ENCODE measurements around the gene DRICH1.
"Not testable (repeated sequence)": the region's sequence is repeated elsewhere in the genome, so short reads cannot be mapped to it uniquely, and the experiment has no call there.

The DRICH1 gene

DNA sequence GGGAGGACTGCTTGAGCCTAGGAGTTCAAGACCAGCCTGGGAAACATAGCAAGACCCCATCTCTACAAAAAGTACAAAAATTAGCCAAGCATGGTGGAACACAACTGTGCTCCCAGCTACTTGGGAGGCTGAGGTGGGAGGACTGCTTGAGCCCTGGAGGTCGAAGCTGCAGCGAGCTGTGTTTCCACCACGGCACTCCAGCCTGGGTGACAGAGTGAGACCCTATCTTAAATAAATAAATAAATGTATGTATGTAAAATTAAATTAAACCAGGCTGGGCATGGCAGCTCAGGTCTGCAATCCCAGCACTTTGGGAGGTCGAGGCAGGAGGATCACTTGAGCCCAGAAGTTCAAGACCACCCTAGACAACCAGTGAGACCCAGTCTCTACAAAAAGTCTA lies 28.3 kb upstream of the DRICH1 start:
- not testable (repeated sequence) for H3K4me1 Mint-ChIP-seq (ENCODE audit: low read depth); H3K27ac Mint-ChIP-seq; H3K27me3 Mint-ChIP-seq; H3K9me3 Mint-ChIP-seq; H3K4me3 Mint-ChIP-seq
- peaks cover 19% of the 10 kb centered on the region for H3K36me3 Mint-ChIP-seq (ENCODE audit: low read depth)

DNA sequence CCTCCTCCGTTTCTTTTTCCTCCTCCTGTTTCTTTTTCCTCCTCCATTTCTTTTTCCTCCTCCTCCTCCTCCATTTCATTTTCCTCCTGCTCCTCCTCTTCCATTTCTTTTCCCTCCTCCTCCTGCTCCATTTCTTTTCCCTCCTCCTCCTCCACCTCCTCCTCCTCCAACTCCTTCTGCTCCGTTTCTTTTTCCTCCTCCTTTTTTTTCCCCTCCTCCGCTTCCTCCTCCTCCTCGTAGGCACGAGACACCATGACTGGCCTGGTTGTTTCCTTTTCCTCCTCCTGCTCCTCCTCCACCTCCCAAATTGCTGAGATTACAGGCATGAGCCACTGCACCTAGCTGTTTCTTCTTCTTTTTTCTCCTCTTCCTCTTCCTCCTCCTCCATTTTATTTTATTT lies 25.6 kb upstream of the DRICH1 start:
- Mint-ChIP-seq H3K4me1 (ENCODE audit: low read depth) (no peaks in the 10 kb centered on the region), H3K36me3 (ENCODE audit: low read depth) (peaks cover 13% of the 10 kb centered on the region), H3K27ac (no peak overlapping the region), H3K27me3 (no peaks in the 10 kb centered on the region), H3K9me3 (no peaks in the 10 kb centered on the region), H3K4me3 (no peak overlapping the region)

DNA sequence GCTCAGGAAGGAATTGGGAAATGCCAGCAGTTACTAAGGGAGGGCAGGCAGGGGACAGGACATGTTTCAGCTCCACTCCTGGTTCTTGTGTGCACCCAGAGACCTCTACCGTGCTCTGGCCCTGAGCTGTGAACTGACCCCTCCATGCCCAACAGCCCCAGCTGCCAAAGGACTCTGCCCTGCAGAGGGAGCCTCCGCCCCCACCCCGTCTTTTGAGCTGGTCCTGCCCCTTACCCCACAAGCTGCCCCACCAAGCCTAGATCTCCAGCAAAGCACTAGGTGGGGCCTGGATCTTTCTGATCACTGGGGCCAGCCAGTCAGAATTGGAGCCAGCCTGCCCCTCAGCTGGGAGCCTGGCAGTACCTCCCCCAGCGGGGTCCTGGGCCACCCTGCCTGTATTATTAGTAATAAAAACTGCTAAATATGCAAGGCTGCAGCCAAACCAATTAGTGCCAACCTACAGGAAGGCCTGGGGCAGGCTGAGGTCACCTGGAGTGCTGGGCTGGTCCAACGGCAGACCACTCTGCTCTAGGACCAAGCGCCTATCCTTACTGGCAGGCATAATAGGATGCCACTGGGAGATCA lies 23.9 kb upstream of the DRICH1 start:
- Mint-ChIP-seq H3K4me1 (ENCODE audit: low read depth) (no peaks in the 10 kb centered on the region), H3K27ac (no peak overlapping the region), H3K4me3 (no peak overlapping the region), H3K9me3 (no peaks in the 10 kb centered on the region), H3K36me3 (ENCODE audit: low read depth) (peaks cover 5% of the 10 kb centered on the region), H3K27me3 (no peaks in the 10 kb centered on the region)

DNA sequence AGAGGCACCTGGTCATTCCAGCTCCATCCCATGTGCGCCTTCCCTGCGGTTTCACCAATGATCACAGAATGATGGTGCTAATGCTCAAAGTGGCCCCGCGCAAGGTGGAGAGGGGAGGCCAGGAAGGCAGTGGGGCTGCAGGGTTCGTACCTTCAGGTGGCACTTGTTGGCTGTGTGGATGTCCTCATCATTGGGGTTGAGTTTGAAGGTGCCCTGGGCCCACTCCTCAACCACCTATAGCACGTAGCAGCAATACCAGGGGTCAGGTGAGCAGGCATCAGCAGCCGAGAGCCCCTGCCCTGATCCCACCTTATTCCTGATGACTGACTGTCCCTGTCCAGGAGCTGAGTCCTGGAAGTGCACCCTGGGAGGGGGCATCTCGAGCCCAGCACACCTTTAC lies 20.6 kb upstream of the DRICH1 start:
- Mint-ChIP-seq H3K27me3 (no peaks in the 10 kb centered on the region), H3K27ac (no peak overlapping the region), H3K9me3 (no peaks in the 10 kb centered on the region), H3K4me3 (no peak overlapping the region), H3K36me3 (ENCODE audit: low read depth) (no peaks in the 10 kb centered on the region), H3K4me1 (ENCODE audit: low read depth) (no peaks in the 10 kb centered on the region)

- H3K4me1 Mint-ChIP-seq (ENCODE audit: low read depth), result no peaks in the 10 kb centered on the region
- no peak overlapping the region for H3K27ac Mint-ChIP-seq
- no peaks in the 10 kb centered on the region for H3K9me3 Mint-ChIP-seq
- H3K27me3 Mint-ChIP-seq, result no peaks in the 10 kb centered on the region
- H3K4me3 Mint-ChIP-seq, result no peak overlapping the region
- H3K36me3 Mint-ChIP-seq (ENCODE audit: low read depth), result no peaks in the 10 kb centered on the region
These were observed 20.2 kb upstream of the DRICH1 start for GRCh38 chr22:23652286-23652685.

DNA sequence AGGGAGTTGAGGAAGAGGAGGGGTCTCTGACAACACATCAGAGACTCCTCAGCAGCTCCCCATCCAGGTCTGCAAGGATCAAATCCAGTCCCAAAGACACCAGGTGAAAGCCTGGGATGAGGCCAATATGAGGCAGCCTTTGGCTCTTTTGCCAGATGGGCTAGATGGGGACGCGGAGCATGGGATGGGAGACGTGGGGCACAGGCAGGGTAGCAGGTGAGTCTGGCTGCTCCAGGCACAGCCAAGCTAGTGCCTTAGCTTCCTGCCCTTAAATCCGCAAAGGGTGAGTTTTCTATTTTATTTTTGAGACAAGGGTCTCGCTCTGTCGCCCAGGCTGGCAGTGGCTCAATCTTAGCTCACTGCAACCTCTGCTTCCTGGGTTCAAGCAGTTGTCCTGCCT lies 19.6 kb upstream of the DRICH1 start:
- H3K36me3 Mint-ChIP-seq (ENCODE audit: low read depth), result no peaks in the 10 kb centered on the region
- no peaks in the 10 kb centered on the region for H3K4me1 Mint-ChIP-seq (ENCODE audit: low read depth)
- no peak overlapping the region for H3K27ac Mint-ChIP-seq
- no peak overlapping the region for H3K4me3 Mint-ChIP-seq
- no peaks in the 10 kb centered on the region for H3K9me3 Mint-ChIP-seq
- no peaks in the 10 kb centered on the region for H3K27me3 Mint-ChIP-seq

DNA sequence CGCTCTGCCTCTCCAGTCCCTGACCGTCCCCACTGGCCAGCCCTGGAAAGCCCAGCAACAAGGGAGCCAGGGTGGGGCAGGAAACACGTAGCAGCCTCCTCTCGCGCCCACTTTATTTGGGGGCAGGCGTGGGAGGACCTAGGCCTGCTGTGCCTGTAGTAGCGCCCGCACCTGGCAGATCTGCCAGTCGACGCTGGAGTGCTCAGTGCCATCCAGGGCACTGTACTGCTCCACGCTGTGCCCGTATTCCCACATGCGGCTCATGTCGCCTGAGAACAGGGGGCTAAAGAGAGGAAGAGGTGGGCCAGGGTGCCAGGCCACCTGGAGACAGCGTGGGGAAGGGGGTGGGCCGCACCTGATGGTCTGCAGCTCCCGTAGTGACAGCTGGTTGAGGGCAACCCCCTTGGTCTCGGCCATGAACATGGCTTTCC lies 17.0 kb upstream of the DRICH1 start:
- H3K27me3 Mint-ChIP-seq, result no peaks in the 10 kb centered on the region
- no peak overlapping the region for H3K4me3 Mint-ChIP-seq
- H3K36me3 Mint-ChIP-seq (ENCODE audit: low read depth), result no peaks in the 10 kb centered on the region
- H3K27ac Mint-ChIP-seq, result no peak overlapping the region
- H3K9me3 Mint-ChIP-seq, result no peaks in the 10 kb centered on the region
- no peaks in the 10 kb centered on the region for H3K4me1 Mint-ChIP-seq (ENCODE audit: low read depth)

- not testable (repeated sequence) for H3K4me1 Mint-ChIP-seq (ENCODE audit: low read depth); H3K4me3 Mint-ChIP-seq; H3K36me3 Mint-ChIP-seq (ENCODE audit: low read depth); H3K27ac Mint-ChIP-seq; H3K27me3 Mint-ChIP-seq; H3K9me3 Mint-ChIP-seq
These were observed 14.4 kb upstream of the DRICH1 start for GRCh38 chr22:23646526-23646925.

- H3K9me3 Mint-ChIP-seq; H3K4me1 Mint-ChIP-seq (ENCODE audit: low read depth); H3K4me3 Mint-ChIP-seq; H3K27me3 Mint-ChIP-seq; H3K27ac Mint-ChIP-seq; H3K36me3 Mint-ChIP-seq (ENCODE audit: low read depth): not testable (repeated sequence)
These were observed 8.1 kb upstream of the DRICH1 start for GRCh38 chr22:23640206-23640605.

DNA sequence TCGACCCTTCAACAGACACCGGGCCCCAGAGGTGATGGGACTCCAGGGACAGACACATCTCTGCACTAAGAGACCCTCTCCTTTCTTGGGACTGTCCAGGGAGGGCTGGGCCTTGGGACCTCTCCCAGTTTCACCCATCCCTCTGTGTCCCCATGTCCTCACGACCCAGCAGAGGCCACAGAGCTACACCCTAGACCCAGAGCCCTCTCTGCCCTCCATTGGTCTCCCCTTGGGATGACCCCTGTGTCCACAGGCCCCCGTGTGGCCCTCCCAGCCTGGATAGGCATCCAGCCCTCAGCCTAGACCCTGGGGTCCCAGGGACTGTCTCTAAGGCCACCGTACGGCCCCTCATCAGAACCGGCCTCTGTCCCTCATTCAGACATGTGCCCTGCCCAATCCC lies 7.5 kb upstream of the DRICH1 start:
- no peaks in the 10 kb centered on the region for H3K36me3 Mint-ChIP-seq (ENCODE audit: low read depth)
- no peak overlapping the region for H3K4me3 Mint-ChIP-seq
- H3K27ac Mint-ChIP-seq, result no peak overlapping the region
- no peaks in the 10 kb centered on the region for H3K4me1 Mint-ChIP-seq (ENCODE audit: low read depth)
- no peaks in the 10 kb centered on the region for H3K27me3 Mint-ChIP-seq
- H3K9me3 Mint-ChIP-seq, result no peaks in the 10 kb centered on the region

DNA sequence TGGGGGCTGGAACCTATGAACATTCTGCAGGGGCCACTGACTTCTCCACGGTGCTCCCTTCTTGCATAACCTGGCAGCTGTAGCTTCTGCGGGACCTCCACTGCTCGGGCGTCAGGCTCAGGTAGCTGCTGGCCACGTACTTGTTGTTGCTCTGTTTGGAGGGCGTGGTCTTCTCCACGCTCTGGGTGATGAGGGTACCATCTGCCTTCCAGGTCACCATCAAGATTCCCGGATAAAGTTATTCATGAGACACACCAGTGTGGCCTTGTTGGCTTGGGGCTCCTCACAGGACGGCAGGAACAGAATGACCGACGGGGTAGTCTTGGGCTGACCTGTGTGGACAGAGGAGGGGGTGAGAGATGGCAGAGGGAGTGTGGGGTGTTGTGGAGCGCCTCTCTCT lies 6.5 kb upstream of the DRICH1 start:
- Mint-ChIP-seq H3K27me3 (no peaks in the 10 kb centered on the region), H3K4me3 (no peak overlapping the region), H3K9me3 (no peaks in the 10 kb centered on the region), H3K27ac (no peak overlapping the region), H3K4me1 (ENCODE audit: low read depth) (no peaks in the 10 kb centered on the region), H3K36me3 (ENCODE audit: low read depth) (no peaks in the 10 kb centered on the region)

GRCh38 chr22:23635291-23635690 lies 3.2 kb upstream of the DRICH1 start:
- H3K36me3 Mint-ChIP-seq (ENCODE audit: low read depth); H3K27me3 Mint-ChIP-seq; H3K27ac Mint-ChIP-seq; H3K9me3 Mint-ChIP-seq; H3K4me1 Mint-ChIP-seq (ENCODE audit: low read depth); H3K4me3 Mint-ChIP-seq: not testable (repeated sequence)

- not testable (repeated sequence) for H3K36me3 Mint-ChIP-seq (ENCODE audit: low read depth); H3K4me1 Mint-ChIP-seq (ENCODE audit: low read depth); H3K27ac Mint-ChIP-seq; H3K27me3 Mint-ChIP-seq; H3K4me3 Mint-ChIP-seq; H3K9me3 Mint-ChIP-seq
These were observed 3.9 kb downstream of the DRICH1 start for GRCh38 chr22:23628056-23628743.

DNA sequence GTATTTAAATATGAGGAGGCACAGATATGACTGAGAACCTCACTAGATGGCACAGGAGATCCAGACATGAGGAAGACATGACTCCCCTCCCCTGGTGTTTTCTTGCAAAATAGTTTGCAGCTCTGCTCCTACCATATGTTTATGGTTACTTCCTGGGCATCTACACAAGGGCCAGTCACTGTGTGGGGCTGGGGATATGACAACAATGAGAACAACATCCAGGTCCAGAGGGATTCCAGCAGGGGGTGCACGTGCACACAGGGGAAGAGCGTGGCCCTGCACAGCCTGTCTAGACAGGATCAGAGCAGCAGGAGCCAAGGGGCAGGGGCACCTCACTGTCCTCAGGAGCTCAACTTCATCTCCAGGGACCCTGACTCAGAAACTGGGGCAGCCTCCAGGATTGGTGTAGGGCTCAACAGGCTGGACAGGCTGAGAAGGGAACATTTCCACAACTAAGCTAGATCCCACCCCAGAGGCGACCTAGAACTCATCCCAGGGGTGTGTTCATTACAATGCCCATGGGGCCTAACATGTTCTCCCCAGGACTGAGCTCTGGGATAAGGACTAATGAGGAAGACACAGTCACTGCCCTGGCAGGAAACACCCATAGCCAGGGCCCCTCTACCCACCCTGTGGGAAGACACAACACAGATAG lies 4.6 kb downstream of the DRICH1 start:
- H3K27ac Mint-ChIP-seq; H3K4me1 Mint-ChIP-seq (ENCODE audit: low read depth); H3K36me3 Mint-ChIP-seq (ENCODE audit: low read depth); H3K9me3 Mint-ChIP-seq; H3K27me3 Mint-ChIP-seq; H3K4me3 Mint-ChIP-seq: not testable (repeated sequence)

- no peaks in the 10 kb centered on the region for H3K36me3 Mint-ChIP-seq (ENCODE audit: low read depth)
- H3K9me3 Mint-ChIP-seq, result no peaks in the 10 kb centered on the region
- H3K4me3 Mint-ChIP-seq, result no peak overlapping the region
- H3K4me1 Mint-ChIP-seq (ENCODE audit: low read depth), result no peaks in the 10 kb centered on the region
- H3K27ac Mint-ChIP-seq, result no peak overlapping the region
- no peaks in the 10 kb centered on the region for H3K27me3 Mint-ChIP-seq
These were observed 5.7 kb downstream of the DRICH1 start for GRCh38 chr22:23626286-23626975.
